ENCODE results near the gene CEACAM7. TPM values are rescaled to one million over a fixed set of nuclear protein-coding genes. Genes with fewer than 3 reads are reported as not detected.
A peak's percentile ranks its signal among the peaks of the same experiment; 100 is the strongest.

The CEACAM7 gene
- total RNA-seq, 1 experiment from 2014 or later, result not detected

DNA sequence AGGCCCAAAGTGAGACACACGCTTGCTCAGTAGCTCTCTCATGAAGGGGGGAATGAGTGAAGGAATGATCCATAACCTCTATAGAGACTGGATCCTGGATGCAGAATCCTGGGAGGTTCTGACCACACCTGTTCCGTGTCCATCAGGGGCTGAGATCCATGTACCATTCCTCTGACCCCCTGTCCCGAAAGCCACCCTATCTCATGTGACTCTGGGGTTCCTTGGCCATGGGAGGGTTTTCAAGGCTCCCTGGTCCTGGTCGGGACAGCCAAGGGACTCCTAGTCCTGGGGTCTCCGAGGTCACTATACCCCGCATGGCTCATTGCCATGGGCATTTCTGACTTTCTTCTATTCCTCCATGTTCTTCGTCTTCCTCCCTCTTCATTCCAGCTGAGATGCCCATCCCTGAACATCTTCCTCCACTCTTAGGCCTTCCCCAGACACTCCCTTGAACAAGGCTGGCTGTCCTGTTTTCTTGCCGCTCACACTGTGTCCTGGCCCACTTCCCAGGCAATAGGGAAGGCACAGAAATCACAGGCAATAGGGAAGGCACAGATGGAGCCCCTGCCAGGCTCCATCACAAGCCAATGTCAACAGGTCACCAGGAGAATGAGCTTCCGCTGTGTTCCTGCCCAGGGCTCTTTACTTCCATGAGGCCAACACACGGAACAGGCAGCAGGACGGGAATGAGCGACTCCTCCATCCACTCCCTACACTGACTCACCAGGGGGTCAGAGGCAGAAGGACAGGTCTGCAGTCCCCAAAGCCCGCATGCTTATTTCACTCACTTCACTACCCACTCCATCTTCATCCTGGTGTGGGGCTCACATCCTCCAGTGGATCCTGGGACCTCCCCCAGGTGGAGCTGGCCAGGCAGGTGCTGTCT, 23.5 kb upstream of the CEACAM7 start:
- peaks cover 0 to 50% (median 10%) of the 10 kb centered on the region in 3 experiments; a peak in 5 of 7 replicates for H3K36me3 Mint-ChIP-seq (ENCODE audit: insufficient read depth in 1 of 3, low read depth in 3 of 3)
- H3K4ac ChIP-seq (ENCODE audit: low read depth, low read length), result no peak overlapping the region
- H4K8ac ChIP-seq (replicated peaks; ENCODE audit: insufficient read length, low read depth, low read length), result no peak overlapping the region
- H2BK5ac ChIP-seq (ENCODE audit: insufficient read length, low read length), result no peak overlapping the region
- H3K27ac Mint-ChIP-seq, result no peak overlapping the region
- H3K4me1 ChIP-seq (ENCODE audit: insufficient read depth, low read length), result no peaks in the 10 kb centered on the region
- H3K9me3 Mint-ChIP-seq, result peaks cover 91 to 100% of the 10 kb centered on the region in 2 experiments
- H3K23me2 ChIP-seq (ENCODE audit: insufficient read length, low read depth, low read length, poor library complexity, severe bottlenecking), result no peaks in the 10 kb centered on the region
- peak overlapping the region in 1 of 2 experiments; percentile 5; a peak in 1 of 5 replicates for H3K4me3 Mint-ChIP-seq
- peaks cover 4% of the 10 kb centered on the region for H4K20me1 ChIP-seq (ENCODE audit: control insufficient read depth, insufficient read depth, insufficient read length)
- no peaks in the 10 kb centered on the region for H3K4me1 Mint-ChIP-seq
- no peak overlapping the region for H2BK12ac ChIP-seq (ENCODE audit: insufficient read length, low read depth, low read length)
- no peak overlapping the region for H2AFZ ChIP-seq (ENCODE audit: low read length)
- H3K27me3 Mint-ChIP-seq (ENCODE audit: low read depth), result peaks cover 2% of the 10 kb centered on the region; the same call in 1 of the 2 replicates
- H2AK5ac ChIP-seq (ENCODE audit: insufficient read length, low read length), result no peak overlapping the region
- H3K27me3 ChIP-seq (ENCODE audit: insufficient read depth, low read length), result no peaks in the 10 kb centered on the region
- no peaks in the 10 kb centered on the region for H3K79me1 ChIP-seq (ENCODE audit: insufficient read depth, low read depth, low read length, poor library complexity, severe bottlenecking)
- H3K14ac ChIP-seq (ENCODE audit: insufficient read depth, low read length), result no peak overlapping the region
- H3K9me3 ChIP-seq (ENCODE audit: control insufficient read depth, low read depth, low read length), result peaks cover 9% of the 10 kb centered on the region
- no peak overlapping the region for H3K18ac ChIP-seq (ENCODE audit: insufficient read length, low read depth, low read length)
- no peak overlapping the region for H3T11ph ChIP-seq (ENCODE audit: low read length)
- no peak overlapping the region for H3K23ac ChIP-seq (ENCODE audit: insufficient read length, low read depth, low read length)
- no peak overlapping the region for H4K5ac ChIP-seq (ENCODE audit: insufficient read length, low read depth, low read length)
- H2BK20ac ChIP-seq (ENCODE audit: low read depth, low read length, poor library complexity, severe bottlenecking), result no peak overlapping the region
- no CpG with 5 or more reads among the region's 13 CpGs for WGBS (ENCODE audit: extremely low coverage, insufficient read length, low lambda C conversion rate)
- no peak overlapping the region for H3K4me2 ChIP-seq (ENCODE audit: insufficient read depth, insufficient read length, low read length)
- H2BK15ac ChIP-seq (ENCODE audit: low read depth, low read length), result no peak overlapping the region
- H3K27ac ChIP-seq (ENCODE audit: insufficient read length, low read depth, low read length), result no peak overlapping the region
- no peak for TF ChIP-seq CTCF (conservative IDR thresholded peaks at IDR 0.05)
- H4K91ac ChIP-seq (ENCODE audit: insufficient read length, low read depth, low read length), result no peak overlapping the region
- H2BK120ac ChIP-seq (ENCODE audit: low read depth, low read length, poor library complexity, severe bottlenecking), result no peak overlapping the region
- H3K9ac ChIP-seq (ENCODE audit: extremely low read depth, insufficient read length, low read length), result no peak overlapping the region
- H3K79me2 ChIP-seq (ENCODE audit: insufficient read depth, low read length), result no peaks in the 10 kb centered on the region
- no peak overlapping the region for H3K56ac ChIP-seq (ENCODE audit: insufficient read length, low read depth, low read length)
- no peak for DNase-seq
